DMS114 treated with DMSO at 0.1 percent for 48 hours (cell line): ENCODE measurements around the gene PRF1.
"Not testable (repeated sequence)": the region's sequence is repeated elsewhere in the genome, so short reads cannot be mapped to it uniquely, and the experiment has no call there.

ENCODE experiments used
- DNase-seq: peaks from one replicate; lab custom pipeline; 2025; ENCODE audit not compliant: unreplicated experiment; lab: John Stamatoyannopoulos, UW

The PRF1 gene

DNA sequence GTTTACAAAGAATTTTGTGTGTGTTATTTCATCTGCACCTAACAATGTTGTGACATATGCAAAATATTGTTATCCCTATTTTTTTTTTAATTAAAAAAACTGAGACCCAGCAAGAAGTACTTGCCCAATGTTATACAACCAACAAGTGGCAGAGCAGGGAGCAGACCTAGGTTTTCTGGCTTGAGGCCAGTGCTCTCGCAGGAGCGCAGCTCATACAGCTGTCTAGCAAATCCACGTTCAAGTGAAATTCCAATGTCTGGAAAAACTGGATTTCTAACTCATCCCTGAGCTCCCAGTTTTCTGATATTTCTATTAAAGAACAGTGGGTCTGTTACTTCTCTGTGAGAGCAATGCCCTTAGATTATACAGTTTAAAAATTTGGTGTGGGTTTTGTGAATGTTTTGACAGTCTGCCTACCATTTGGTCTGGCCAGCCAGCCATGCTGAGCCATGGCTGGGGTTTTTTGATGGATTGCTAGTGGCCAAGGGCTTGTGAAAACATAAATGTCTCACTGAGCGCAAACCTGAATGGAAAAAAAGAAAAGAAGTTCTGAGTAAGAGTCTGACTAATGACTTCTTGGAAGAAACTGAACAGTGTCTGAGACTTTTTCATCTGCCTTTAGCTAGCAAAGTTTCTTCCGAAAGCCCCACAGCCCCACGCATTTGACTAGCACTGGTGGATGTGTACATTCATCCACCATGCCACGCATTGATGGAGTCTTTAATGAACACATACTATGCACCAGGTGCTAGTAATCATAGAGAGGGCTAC, 15.4 kb upstream of the PRF1 start:
- DNase-seq = no peak

DNA sequence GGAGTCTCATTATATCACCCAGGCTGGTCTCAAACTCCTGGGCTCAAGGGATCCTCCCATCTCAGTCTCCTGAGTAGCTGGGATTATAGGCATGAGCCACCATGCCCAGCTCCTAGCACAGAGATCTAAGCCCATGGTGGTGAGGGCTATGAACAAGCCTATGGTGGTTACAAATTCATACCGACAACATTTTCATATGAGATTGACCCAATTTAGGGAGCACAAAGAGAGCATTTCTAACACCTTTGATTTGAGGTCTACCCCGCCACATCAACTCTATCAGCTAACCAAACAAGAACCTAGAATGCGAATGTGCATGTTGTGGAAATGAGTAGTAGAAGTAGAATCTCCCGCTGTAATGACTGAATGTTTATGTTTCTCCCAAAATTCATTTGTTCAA, 14.2 kb upstream of the PRF1 start:
- DNase-seq = no peak

DNA sequence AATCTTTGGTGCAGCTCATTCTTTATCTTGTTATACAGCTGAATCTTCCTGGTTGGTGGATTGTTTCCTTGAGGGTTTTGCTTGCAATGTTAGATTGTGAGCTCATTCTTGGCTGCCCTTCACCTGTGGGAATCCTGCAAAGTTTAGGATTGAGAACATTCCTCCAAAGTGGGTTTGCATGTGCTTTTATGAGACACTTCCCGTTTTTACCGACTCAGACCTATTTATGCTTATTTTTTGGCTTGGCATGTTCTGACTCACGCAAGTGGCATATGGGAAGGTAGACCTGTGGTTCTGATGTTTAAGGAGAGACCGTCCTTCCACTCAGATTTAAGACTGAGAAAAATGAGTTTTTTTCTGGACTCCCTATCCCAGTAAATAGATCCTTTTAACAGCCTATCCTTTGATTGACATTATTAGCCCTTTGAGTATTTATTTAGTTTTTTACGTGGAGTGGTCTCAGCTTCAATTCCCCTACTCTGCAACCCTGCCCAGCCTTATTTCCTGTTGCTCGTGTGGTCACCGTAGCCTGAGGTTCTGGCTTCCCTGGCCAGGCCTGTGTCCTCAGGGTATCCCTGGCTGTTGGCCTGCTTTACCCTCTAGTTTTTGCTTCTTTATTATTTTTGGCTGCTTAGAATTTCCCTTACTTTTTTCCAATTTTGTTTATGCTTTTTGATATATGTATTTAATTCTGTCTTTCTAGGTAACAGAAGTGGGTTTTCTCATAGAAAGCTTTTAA, 13.4 kb upstream of the PRF1 start:
- no peak for DNase-seq

DNA sequence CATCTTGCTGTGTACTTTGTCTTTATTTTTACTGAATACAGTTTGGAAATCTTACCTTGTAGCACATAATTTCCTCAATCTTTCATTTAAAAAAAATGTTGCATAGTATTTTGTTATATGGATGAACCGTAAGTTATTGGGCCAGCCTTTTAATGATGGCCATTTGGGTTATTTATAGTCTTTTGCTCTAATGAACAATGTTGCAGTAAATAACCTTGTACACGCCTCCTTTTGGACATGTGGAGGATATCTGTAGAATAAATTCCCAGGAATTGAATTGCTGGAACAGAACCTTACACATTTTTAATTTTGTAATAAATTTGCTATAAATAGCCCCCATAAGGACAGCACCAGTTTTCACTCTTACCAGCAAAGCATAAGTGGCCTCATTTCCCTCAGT, 12.7 kb upstream of the PRF1 start:
- no peak for DNase-seq

DNA sequence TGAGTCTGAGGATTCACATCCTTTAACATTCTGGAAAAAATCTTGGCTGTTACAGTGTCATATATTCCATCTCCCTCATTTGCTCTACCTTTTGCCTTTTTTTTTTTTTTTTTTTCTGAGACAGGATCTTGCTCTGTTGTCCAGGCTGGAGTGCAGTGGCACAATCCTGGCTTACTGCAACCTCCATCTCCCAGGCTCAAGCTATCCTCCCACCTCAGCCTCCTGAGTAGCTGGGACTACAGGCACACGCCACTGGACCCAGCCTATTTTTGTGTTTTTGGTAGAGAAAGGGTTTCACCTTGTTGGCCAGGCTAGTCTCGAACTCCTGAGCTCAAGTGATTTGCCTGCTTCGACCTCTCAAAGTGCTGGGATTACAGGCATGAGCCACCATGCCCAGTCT, 11.8 kb upstream of the PRF1 start:
- not testable (repeated sequence) for DNase-seq

DNA sequence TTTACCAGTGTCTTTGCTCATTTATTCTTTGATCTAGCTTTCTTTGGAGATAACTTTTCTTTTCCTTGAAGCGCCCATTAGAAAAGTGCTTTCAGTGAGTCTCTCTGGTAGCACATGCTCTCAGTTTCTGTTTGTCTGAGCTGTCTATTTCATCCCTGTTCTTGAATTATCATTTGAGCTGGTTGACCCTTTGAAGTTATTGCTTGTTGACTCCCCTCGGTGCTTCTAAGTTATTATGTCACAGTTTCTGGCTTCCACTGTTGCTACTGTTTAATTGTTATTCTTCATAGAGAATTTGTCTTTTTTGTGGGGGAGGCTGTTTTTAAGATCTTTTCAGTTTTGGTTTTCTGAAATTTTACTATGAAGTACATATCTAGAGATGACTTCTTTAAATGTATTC, 11.4 kb upstream of the PRF1 start:
- DNase-seq = no peak

DNA sequence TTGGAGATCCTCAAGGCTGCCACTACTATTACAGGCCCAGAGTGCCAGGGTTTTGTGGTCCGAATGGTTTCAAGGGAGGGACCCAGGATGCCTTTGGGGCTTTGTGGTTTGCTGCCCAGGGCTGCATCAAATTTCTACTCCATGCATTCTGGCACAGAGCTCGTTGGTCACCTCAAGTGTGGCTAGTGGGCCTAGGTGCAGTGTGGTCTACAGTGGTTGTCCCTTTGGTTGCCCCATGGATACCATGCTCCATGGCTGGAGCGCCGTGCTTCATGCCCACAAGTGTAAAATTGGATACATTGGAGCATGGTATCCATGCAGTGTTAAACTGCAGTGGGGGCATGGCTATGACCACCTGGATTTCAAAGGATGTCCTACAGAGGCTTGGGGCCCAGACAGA, 5.4 kb upstream of the PRF1 start:
- no peak for DNase-seq

DNA sequence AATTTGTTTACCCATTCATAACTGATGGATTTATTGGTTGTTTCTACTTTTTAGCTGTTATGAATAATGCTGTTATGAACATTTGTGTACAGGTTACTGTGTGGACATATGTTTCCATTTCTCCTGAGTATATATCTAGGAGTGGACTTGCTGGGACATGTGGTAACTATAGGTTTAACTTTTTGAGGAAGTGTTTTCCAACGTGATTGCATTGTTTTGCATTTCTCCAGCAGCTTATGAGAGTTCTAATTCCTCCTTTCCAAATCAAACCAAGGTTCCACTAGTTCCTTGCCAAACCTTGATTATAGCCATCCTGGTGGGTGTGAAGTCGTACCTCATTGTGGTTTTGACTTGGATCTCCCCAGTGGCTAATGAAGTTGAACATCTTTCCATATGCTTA, 2.6 kb upstream of the PRF1 start:
- no peak for DNase-seq

DNA sequence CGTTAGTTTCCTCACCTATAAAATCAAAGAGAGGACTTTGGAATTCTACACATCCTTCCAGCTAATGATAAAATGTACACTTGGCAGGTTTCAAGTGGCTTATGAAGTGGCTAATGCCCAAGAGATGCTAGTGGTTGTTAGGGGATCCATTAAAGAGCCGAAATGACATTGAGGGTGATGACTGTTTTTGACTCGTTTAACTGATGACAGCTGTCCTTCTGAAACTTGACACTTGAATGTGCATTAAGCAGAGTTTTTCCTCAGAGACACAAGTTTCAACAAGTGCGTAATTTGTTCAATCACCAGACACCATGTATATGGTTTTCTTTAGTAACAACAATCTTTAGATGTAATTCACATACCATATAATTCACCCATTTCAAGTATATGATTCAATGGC, 1.6 kb upstream of the PRF1 start:
- DNase-seq = no peak

DNA sequence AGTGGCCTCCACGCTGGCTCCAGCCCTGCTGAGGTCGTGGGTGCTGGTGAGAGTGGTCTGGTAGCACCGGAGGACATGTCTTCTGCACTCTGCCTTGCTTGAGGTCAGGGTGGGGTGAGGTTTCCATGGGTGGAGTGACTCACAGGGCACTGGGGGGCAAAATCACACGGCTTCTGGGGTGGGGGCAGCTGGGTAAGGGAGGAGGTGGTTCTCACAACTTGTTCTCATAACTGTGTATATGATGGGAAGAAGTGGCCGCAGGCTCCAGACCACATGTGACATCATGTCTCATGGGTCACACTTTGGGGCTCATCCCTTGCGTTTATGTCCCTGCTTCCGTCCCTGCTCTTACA, 884 bp upstream of the PRF1 start:
- no peak for DNase-seq

DNA sequence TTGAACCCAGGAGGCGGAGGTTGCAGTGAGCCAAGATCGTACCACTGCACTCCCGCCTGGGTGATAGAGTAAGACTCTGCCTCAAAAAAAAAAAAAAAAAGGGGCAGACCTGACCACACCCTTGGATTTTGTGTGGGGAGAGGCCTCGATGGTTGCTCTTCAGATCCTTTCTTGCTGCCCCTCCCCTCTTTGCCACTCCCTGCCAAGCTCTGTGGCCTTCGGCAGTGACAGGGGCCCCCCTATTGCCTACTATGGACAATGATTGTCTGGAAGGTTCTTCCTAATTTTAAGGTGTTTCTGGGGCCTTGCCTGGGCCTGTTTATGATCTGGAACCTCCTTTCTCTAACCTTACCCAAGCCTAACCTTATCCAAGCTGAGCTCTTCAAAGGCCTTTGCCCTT, 795 bp downstream of the PRF1 start:
- DNase-seq = no peak

DNA sequence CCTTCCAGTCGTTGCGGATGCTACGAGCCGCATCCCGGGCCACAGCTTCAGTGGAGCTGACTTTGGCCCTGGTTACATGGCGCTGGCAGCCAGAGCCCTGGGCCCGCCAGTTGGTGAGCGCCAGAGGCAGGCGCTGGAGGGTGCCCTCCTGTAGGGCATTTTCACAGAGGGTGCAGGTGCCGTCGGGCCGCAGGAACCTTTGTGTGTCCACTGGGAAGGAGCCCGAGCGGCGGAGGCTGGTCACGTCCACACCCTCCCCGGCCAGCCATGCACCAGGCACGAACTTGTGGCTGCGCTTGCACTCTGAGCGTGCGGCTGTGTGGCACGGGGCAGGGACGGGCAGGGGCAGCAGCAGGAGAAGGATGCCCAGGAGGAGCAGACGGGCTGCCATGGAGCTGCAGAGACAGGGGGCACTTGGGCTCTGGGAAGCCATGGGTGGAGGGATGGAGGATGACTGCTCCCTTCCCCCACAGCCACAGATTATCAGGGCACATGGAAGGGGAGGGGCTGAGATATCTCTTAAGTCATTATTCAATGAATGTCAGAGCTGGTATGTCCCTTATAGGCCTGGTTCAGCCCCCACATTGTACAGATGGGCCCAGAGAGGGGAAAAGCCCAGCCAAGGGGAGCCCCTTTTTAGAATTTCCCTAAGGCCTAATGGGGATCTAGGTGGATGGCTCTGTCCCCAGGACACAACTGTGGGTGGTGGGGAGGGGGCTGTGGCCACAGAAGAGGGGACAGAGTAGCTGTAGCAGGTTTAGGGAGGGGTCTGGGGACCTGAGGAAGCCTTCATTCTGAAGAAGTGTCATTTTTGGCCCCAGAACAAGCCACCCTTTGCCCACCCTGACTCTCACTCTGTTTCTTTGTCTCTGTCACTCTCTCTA, 1.8 kb downstream of the PRF1 start:
- no peak for DNase-seq

DNA sequence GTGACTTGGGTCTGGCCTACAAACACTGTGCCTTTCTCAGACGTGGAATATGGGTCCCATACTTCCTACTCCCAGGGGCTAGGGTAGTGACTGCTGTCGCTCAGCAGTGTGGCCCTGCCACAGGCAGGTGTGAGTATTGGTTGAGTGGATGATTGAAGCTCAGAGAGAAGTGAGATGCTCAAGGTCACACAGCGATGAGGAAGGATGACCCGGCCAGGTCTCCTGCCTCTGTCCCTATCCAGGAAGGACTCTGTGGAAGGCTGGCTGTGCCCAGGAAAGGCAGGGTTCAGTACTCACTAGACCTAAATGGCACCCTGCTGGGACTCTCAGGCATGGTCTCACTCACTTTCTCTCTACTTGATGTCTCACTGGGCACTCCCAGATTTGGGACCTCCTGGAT, 2.8 kb downstream of the PRF1 start:
- DNase-seq = no peak

DNA sequence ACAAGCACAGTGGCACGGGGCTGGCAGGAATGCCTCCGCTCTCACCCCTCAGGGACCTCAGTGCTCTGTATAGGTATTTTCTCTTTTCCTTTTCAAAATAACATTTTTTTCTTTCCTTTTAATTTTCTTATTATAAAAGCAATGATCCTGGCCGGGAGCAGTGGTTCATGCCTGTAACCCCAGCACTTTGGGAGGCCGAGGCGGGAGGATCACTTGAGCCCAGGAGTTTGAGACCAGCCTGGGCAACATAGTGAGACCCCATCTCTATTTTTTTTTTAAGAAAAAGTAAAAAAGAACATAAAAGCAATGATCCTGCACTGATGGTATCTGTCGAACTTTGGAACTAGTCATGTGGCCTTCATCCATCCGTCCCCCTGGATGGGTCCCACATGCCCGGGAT, 3.2 kb downstream of the PRF1 start:
- no peak for DNase-seq

DNA sequence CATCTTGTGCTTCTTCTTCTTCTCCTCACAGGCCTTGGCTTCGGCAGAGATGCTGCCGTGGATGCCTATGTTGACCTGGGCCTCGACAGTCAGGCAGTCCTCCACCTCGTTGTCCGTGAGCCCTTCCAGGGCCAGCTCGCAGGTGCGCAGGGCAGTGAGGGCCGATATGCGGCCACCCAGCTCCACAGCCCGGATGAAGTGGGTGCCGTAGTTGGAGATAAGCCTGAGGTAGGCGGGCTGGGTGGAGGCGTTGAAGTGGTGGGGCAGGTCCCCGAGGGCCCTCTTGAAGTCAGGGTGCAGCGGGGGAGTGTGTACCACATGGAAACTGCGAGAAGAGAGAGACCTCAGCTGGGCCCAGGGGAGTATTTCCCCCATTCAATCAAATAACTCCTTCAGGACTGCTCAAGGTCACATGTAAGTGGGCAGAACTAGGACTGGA, 3.7 kb downstream of the PRF1 start:
- DNase-seq = no peak

DNA sequence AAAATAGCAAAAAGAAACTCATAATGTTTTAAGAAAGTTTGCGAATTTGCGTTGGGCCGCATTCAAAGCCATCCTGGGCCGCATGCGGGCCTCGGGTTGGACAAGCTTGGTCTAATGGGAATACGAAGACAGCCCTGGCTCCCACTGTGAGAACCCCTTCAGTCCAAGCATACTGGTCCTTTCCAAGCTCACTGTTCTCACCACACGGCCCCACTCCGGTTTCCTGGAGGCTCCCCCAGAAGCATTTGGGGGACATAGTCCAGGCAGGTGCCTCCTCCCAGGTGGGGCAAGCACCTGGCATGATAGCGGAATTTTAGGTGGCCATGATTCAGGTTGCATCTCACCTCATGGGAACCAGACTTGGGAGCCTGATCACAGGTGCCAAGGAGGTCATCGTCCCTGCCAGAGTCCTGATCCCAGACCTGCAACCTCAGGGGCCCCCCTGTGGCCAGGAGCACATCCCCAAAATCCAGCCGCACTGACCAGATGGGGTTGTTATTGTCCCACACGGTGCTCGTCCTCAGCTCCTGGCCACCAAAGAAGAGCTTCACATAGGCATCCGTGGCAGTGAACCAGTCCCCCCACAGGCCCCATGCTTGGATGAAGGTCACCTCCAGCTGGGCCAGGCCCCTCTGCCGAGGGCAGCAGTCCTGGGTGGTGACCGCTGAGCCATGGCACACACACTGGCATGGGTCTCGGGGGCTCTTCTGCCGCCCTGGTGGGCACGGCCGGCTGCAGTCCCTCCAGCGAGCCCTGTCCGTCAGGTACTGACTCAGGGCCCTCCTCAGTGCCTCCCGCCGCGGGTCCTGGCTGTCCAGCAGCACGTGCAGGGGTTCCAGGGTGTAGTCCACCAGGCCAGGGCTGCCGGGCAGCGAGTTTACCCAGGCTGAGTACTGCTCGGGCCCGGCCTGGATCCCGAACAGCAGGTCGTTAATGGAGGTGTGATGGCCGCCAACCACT, 4.4 kb downstream of the PRF1 start:
- DNase-seq = no peak

DNA sequence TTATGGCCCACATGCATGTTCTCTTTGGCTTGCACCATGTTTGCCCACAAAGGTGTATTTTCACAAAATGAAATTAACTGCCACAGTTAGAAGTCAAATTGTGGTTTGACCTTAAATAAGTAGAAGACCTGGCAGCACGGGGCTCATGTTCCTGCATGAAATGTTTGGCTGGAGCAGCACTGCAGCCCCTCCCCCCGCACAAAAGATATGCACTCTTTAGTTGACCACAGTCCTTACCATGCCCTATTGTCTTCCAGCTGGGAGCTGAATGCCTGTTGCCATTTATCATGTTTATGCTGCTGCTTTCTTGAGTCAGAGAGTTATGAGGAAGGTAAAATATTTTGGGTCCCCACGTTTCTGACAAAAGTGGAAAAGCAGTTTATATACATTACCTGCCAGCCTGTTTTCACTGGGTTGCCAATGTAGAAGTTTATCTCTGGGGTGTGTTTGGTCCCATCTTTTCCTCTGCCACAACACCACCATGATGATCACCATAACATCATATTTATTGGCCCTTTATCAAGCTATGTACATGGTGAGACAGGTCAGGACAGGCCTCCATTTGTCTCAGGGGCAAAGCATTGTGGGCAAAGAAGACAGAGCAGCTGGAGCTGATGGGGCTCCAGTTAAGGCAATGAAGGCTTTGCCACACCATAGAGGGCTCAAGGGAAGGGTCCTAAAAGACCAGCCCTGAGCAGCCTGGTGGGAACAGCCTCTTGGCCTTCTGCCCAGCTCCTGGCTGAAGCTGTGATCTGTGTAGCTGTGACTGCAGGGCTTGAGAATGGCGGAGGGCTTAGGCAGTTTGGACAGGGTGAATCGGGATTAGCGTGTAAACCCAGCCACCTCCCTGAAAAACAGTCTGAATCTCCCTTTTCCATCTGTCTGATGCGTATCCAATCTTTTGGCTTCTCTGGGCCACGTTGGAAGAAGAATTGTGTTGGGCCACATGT, 5.4 kb downstream of the PRF1 start:
- DNase-seq = no peak

DNA sequence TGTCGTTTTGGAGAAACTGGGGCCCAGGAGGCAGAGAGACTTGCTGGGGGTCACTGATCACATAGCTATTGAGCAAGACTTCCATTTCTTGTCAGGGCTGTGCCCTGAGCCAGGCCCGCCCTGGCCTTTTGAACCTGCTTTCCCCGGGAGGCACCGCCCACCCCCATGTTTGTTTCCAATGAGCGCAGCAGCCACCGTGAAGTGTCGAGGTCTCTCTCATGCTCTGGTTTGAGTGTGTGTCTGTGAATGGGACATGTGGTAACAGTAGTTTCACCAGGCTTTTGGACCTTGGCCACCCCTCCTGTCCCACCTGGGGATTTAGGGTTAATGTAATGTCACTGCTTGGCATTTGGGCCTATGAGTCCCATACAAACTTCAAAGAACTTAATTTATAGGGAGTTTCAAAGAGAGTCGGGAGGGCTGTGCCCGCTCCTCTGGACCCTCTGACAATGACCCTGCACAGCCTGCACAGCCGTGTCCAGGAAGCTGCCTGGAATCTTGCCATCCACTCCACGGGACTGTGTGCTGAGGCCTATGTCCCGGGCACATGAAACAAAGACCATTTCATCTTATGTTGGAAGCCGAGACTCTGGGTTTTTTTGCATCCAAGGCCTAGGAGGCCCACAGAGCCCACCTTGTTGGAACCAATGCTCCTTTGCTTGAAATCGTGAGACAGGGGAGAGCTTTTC, 6.3 kb downstream of the PRF1 start:
- no peak for DNase-seq

DNA sequence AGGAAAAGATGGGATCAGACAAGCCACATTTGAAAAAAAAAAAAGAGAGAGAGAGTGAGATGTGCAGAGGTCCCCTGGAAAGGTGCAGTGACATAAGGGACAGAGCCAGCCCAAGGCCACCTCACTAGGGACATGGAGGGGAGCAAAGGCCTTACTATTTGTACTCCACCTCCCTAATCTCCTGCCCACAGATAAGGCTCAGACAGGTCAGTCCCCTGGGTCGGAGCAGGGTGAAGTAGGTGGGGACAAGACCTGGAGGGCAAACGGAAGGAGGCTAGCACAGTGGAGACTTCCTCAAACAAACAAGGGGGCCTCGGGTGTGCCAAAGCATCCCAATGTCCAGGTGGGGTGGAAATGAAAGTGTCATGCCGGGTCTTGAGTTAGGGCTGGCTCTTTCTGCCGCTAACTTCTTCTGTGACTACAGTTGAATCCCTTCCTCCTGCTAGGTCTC, 7.0 kb downstream of the PRF1 start:
- no peak for DNase-seq
